Measurements from ENCODE around the gene SLC23A1. TPM values are rescaled to one million over a fixed set of nuclear protein-coding genes. Genes with fewer than 3 reads are reported as not detected.

SLC23A1 gene
- total and polyA plus RNA-seq, 4 donors = 10.0 to 18.0 (median 17.4) TPM

- no peaks in the 10 kb centered on the region for H3K27me3 ChIP-seq (ENCODE audit: control insufficient read depth in 4 of 4, insufficient read depth in 4 of 4, low read length in 3 of 4)
- H3K27ac ChIP-seq (ENCODE audit: low read depth in 1 of 2, low read length in 2 of 2) = no peak overlapping the region
- no peak overlapping the region for H3K4me3 ChIP-seq (ENCODE audit: low read depth in 1 of 3, low read length in 3 of 3)
- H3K4me1 ChIP-seq (ENCODE audit: control insufficient read depth in 4 of 4, insufficient read depth in 4 of 4, low read length in 3 of 4) = no peaks in the 10 kb centered on the region
- no peak overlapping the region for H3K9ac ChIP-seq (ENCODE audit: low read depth in 1 of 2, low read length in 2 of 2)
- no peaks in the 10 kb centered on the region for H3K36me3 ChIP-seq (ENCODE audit: control insufficient read depth in 4 of 4, insufficient read depth in 3 of 4, low read depth in 1 of 4, low read length in 3 of 4)
- TF ChIP-seq MAX (IDR thresholded peaks at IDR 0.05) (no peak), FOXA2 (IDR thresholded peaks at IDR 0.05) (no peak), FOXA1 (IDR thresholded peaks at IDR 0.05) (no peak), JUND (IDR thresholded peaks at IDR 0.05) (no peak), ZBTB33 (IDR thresholded peaks at IDR 0.05) (no peak), HNF4G (IDR thresholded peaks at IDR 0.05) (no peak), ATF3 (IDR thresholded peaks at IDR 0.05) (no peak), HNF4A (conservative IDR thresholded peaks at IDR 0.05) (no peak), YY1 (IDR thresholded peaks at IDR 0.05) (no peak), EGR1 (IDR thresholded peaks at IDR 0.05; ENCODE audit: low read depth in 2 of 2) (no peak), SP1 (IDR thresholded peaks at IDR 0.05) (no peak), GABPA (IDR thresholded peaks at IDR 0.05 in 1 of 2, conservative IDR thresholded peaks at IDR 0.05 in 1 of 2) (no peak)
- no peak for DNase-seq (ENCODE audit: low spot score)
- no peaks in the 10 kb centered on the region for H3K9me3 ChIP-seq (ENCODE audit: control insufficient read depth in 4 of 4, low read length in 3 of 4)
- WGBS = 81% methylated on average over 8 of the region's 8 CpGs
Observed at GRCh38 chr5:139426203-139426885, 43.2 kb upstream of the SLC23A1 start.

- Histone ChIP-seq H3K9ac (ENCODE audit: low read depth in 1 of 2, low read length in 2 of 2) (no peak overlapping the region), H3K36me3 (ENCODE audit: control insufficient read depth in 4 of 4, insufficient read depth in 3 of 4, low read depth in 1 of 4, low read length in 3 of 4) (no peaks in the 10 kb centered on the region), H3K9me3 (ENCODE audit: control insufficient read depth in 4 of 4, low read length in 3 of 4) (no peaks in the 10 kb centered on the region), H3K4me1 (ENCODE audit: control insufficient read depth in 4 of 4, insufficient read depth in 4 of 4, low read length in 3 of 4) (no peaks in the 10 kb centered on the region), H3K27me3 (ENCODE audit: control insufficient read depth in 4 of 4, insufficient read depth in 4 of 4, low read length in 3 of 4) (no peaks in the 10 kb centered on the region), H3K4me3 (ENCODE audit: low read depth in 1 of 3, low read length in 3 of 3) (no peak overlapping the region), H3K27ac (ENCODE audit: low read depth in 1 of 2, low read length in 2 of 2) (no peak overlapping the region)
- DNase-seq (ENCODE audit: low spot score) = no peak
- 89% methylated on average over 5 of the region's 5 CpGs for WGBS
- TF ChIP-seq SP1 (IDR thresholded peaks at IDR 0.05) (no peak), RAD21 (IDR thresholded peaks at IDR 0.05) (no peak), HNF4G (IDR thresholded peaks at IDR 0.05) (no peak), GABPA (IDR thresholded peaks at IDR 0.05 in 1 of 2, conservative IDR thresholded peaks at IDR 0.05 in 1 of 2) (no peak), CTCF (IDR thresholded peaks at IDR 0.05; ENCODE audit: low read depth, low read length, missing input control) (no peak), REST (IDR thresholded peaks at IDR 0.05) (no peak), HNF4A (conservative IDR thresholded peaks at IDR 0.05) (no peak), MAX (IDR thresholded peaks at IDR 0.05) (no peak), TAF1 (conservative IDR thresholded peaks at IDR 0.05) (no peak), JUND (IDR thresholded peaks at IDR 0.05) (no peak), FOXA2 (IDR thresholded peaks at IDR 0.05) (no peak), ZBTB33 (IDR thresholded peaks at IDR 0.05) (no peak), FOXA1 (IDR thresholded peaks at IDR 0.05) (no peak)
Observed at GRCh38 chr5:139425497-139425896, 42.4 kb upstream of the SLC23A1 start.

Data from liver (tissue), 9 donors.